H1 (cell line): ENCODE measurements around the gene SPPL2A. TPM values are rescaled to one million over a fixed set of nuclear protein-coding genes. Genes with fewer than 3 reads are reported as not detected.
A peak's percentile ranks its signal among the peaks of the same experiment; 100 is the strongest.

Experiments used
- CTCF ChIA-PET: fragments of 300-600 bp; sonication (Branson Sonifier 250); formaldehyde crosslinking; loops from one replicate; lab custom pipeline; 2021; ENCODE audit not compliant: partially characterized antibody; lab: Charles Lee
- POLR2A ChIA-PET: fragments of 300-600 bp; sonication (Branson Sonifier 250); formaldehyde crosslinking; loops from one replicate; lab custom pipeline; 2021; ENCODE audit warnings: inconsistent platforms; ENCODE audit not compliant: partially characterized antibody; lab: Charles Lee
- DNase-seq, 2 experiments: peaks; one replicate each; pipeline versions ENCODE4 v3.0.0 to v3.0.0-alpha.2; 2010 to 2022; ENCODE audit warnings: low spot score in 2 of 2, low read depth in 1 of 2, mixed read lengths in 1 of 2
- FAIRE-seq: peaks from 2 replicates; lab custom pipeline; 2011; peaks lifted over from hg19 to GRCh38; lab: Jason Lieb, UNC
- H2AFZ ChIP-seq: 2 replicates; pipeline ENCODE4 v1.8.1; 2012; ENCODE audit warnings: low read length, inconsistent platforms
- H2AK5ac ChIP-seq: 2 replicates; pipeline ENCODE4 v1.6.1; 2013; ENCODE audit warnings: low read depth, low read length
- H2BK120ac ChIP-seq: replicated peaks from 2 replicates; pipeline ENCODE3; 2013; ENCODE audit warnings: low read depth, low read length, inconsistent platforms
- H2BK12ac ChIP-seq: 2 replicates; pipeline ENCODE4 v1.6.1; 2013; ENCODE audit warnings: low read depth, low read length
- H2BK15ac ChIP-seq: 2 replicates; pipeline ENCODE4 v1.6.1; 2013; ENCODE audit warnings: low read length
- H2BK20ac ChIP-seq: 2 replicates; pipeline ENCODE4 v1.6.1; 2013; ENCODE audit warnings: low read length
- H2BK5ac ChIP-seq: 2 replicates; pipeline ENCODE4 v1.6.1; 2013; ENCODE audit warnings: low read depth, low read length
- H3K14ac ChIP-seq: 2 replicates; pipeline ENCODE4 v1.6.1; 2013; ENCODE audit warnings: inconsistent platforms; ENCODE audit not compliant: insufficient read length
- H3K18ac ChIP-seq: 2 replicates; pipeline ENCODE4 v1.6.1; 2013; ENCODE audit warnings: low read length; ENCODE audit errors: extremely low read depth
- H3K23ac ChIP-seq: 2 replicates; pipeline ENCODE4 v1.6.1; 2013; ENCODE audit warnings: inconsistent platforms; ENCODE audit not compliant: insufficient read length
- H3K23me2 ChIP-seq: 2 replicates; pipeline ENCODE4 v1.6.1; 2013; ENCODE audit warnings: low read depth, low read length
- H3K27ac ChIP-seq: 2 replicates; pipeline ENCODE4 v1.6.1; 2011; ENCODE audit warnings: low read depth, low read length, inconsistent platforms
- H3K27me3 ChIP-seq, 4 experiments: replicated peaks in 1 of 4; 1 replicate in 1 of 4; 2 replicates in 3 of 4; pipeline versions ENCODE4 v1.6.1 to v1.8.1; 2011 to 2013; ENCODE audit warnings: low read length in 3 of 4, mild to moderate bottlenecking in 3 of 4, inconsistent platforms in 2 of 4, mixed read lengths in 2 of 4, moderate library complexity in 1 of 4; ENCODE audit not compliant: control insufficient read depth in 3 of 4, insufficient read depth in 3 of 4; ENCODE audit errors: extremely low read depth in 1 of 4
- H3K36me3 ChIP-seq, 4 experiments: 2 replicates each; pipeline versions ENCODE4 v1.6.1 to v1.8.1; 2011 to 2013; ENCODE audit warnings: mild to moderate bottlenecking in 4 of 4, low read length in 3 of 4, moderate library complexity in 2 of 4, control low read depth in 1 of 4, inconsistent platforms in 1 of 4; ENCODE audit not compliant: insufficient read depth in 4 of 4, control insufficient read depth in 2 of 4
- H3K4ac ChIP-seq: replicated peaks from 2 replicates; pipeline ENCODE3; 2013; ENCODE audit warnings: low read length, low read depth, mixed read lengths, inconsistent platforms; ENCODE audit not compliant: insufficient read length
- H3K4me1 ChIP-seq, 4 experiments: replicated peaks in 1 of 4; 1 replicate in 1 of 4; 2 replicates in 3 of 4; pipeline versions ENCODE4 v1.6.1 to v1.8.1; 2011 to 2013; ENCODE audit warnings: low read length in 3 of 4, inconsistent platforms in 2 of 4, mixed read lengths in 1 of 4; ENCODE audit not compliant: insufficient read depth in 4 of 4, control insufficient read depth in 3 of 4
- H3K4me2 ChIP-seq, 2 experiments: 2 replicates each; pipeline versions ENCODE4 v1.6.1 to v1.8.1; 2011 to 2013; ENCODE audit warnings: low read depth in 2 of 2, low read length in 2 of 2, control low read depth in 1 of 2, inconsistent platforms in 1 of 2, mild to moderate bottlenecking in 1 of 2; ENCODE audit not compliant: insufficient read depth in 1 of 2
- H3K4me3 ChIP-seq, 4 experiments: fragments of 200-600, 300-600 bp in 1 of 4; sonication (generic), shearing (Covaris generic), sonication (Bioruptor Twin) in 1 of 4; 2 replicates each; pipeline versions ENCODE4 v1.5.1 to v1.8.1; 2011 to 2016; ENCODE audit warnings: low read length in 4 of 4, low read depth in 3 of 4, control low read depth in 2 of 4, inconsistent platforms in 2 of 4, mild to moderate bottlenecking in 2 of 4, mixed read lengths in 1 of 4, moderate library complexity in 1 of 4; ENCODE audit not compliant: insufficient read depth in 2 of 4; ENCODE audit errors: extremely low read depth in 1 of 4
- H3K56ac ChIP-seq: replicated peaks from 2 replicates; pipeline ENCODE3; 2013; ENCODE audit warnings: low read depth, mild to moderate bottlenecking, mixed read lengths, low read length, inconsistent platforms; ENCODE audit not compliant: insufficient read length
- H3K79me1 ChIP-seq: 2 replicates; pipeline ENCODE4 v1.6.1; 2013; ENCODE audit warnings: low read depth, low read length, control low read depth
- H3K79me2 ChIP-seq, 2 experiments: 2 replicates each; pipeline versions ENCODE4 v1.6.1 to v1.8.1; 2012 to 2013; ENCODE audit warnings: low read length in 2 of 2, mild to moderate bottlenecking in 2 of 2, inconsistent platforms in 1 of 2; ENCODE audit not compliant: insufficient read depth in 2 of 2, control insufficient read depth in 1 of 2
- H3K9ac ChIP-seq, 4 experiments: replicated peaks in 1 of 4; 1 replicate in 1 of 4; 2 replicates in 3 of 4; pipeline versions ENCODE4 v1.6.1 to v1.8.1; 2011 to 2013; ENCODE audit warnings: low read depth in 3 of 4, low read length in 3 of 4, control low read depth in 2 of 4, mild to moderate bottlenecking in 2 of 4, moderate library complexity in 2 of 4, inconsistent platforms in 1 of 4; ENCODE audit errors: extremely low read depth in 1 of 4
- H3K9me3 ChIP-seq, 2 experiments: 2 replicates each; pipeline versions ENCODE4 v1.6.1 to v1.8.1; 2012 to 2013; ENCODE audit warnings: mild to moderate bottlenecking in 2 of 2, moderate library complexity in 2 of 2, control low read depth in 1 of 2, inconsistent platforms in 1 of 2, low read depth in 1 of 2, low read length in 1 of 2, mixed read lengths in 1 of 2; ENCODE audit not compliant: insufficient read depth in 2 of 2
- H4K20me1 ChIP-seq, 2 experiments: replicated peaks in 1 of 2; 2 replicates each; pipeline versions ENCODE3 to v1.8.1; 2011 to 2013; ENCODE audit warnings: inconsistent platforms in 2 of 2, low read length in 2 of 2, mild to moderate bottlenecking in 1 of 2; ENCODE audit not compliant: insufficient read depth in 2 of 2, control insufficient read depth in 1 of 2
- H4K5ac ChIP-seq: 2 replicates; pipeline ENCODE4 v1.6.1; 2013; ENCODE audit warnings: low read length, low read depth, mixed read lengths, inconsistent platforms; ENCODE audit not compliant: insufficient read length
- H4K8ac ChIP-seq: 2 replicates; pipeline ENCODE4 v1.8.0; 2013; ENCODE audit warnings: mild to moderate bottlenecking, moderate library complexity, low read length, inconsistent platforms; ENCODE audit not compliant: insufficient read depth; ENCODE audit errors: extremely low read depth
- H4K91ac ChIP-seq: replicated peaks from 2 replicates; pipeline ENCODE3; 2013; ENCODE audit warnings: low read length, mixed read lengths, inconsistent platforms; ENCODE audit not compliant: insufficient read length
- EGR1 ChIP-seq: IDR thresholded peaks from 2 replicates; pipeline ENCODE4 v1.6.1; 2011; ENCODE audit warnings: low read depth, low read length, borderline replicate concordance
- FOSL1 ChIP-seq: IDR thresholded peaks from 2 replicates; pipeline ENCODE4 v1.6.1; 2011; ENCODE audit warnings: mild to moderate bottlenecking, low read depth, low read length, moderate library complexity; ENCODE audit not compliant: insufficient read depth
- HDAC2 ChIP-seq, 2 experiments: fragments of 300-600 bp in 1 of 2; sonication (generic) in 1 of 2; IDR thresholded peaks; 2 replicates each; pipeline ENCODE4 v1.6.1; 2011 to 2012; ENCODE audit warnings: low read depth in 2 of 2, low read length in 2 of 2, mild to moderate bottlenecking in 2 of 2, moderate library complexity in 2 of 2, borderline replicate concordance in 1 of 2, inconsistent platforms in 1 of 2
- JUN ChIP-seq: IDR thresholded peaks from 2 replicates; pipeline ENCODE4 v1.6.1; 2011; ENCODE audit warnings: low read depth, mild to moderate bottlenecking, improper control_type of control experiment, low read length
- MAFK ChIP-seq: IDR thresholded peaks from 2 replicates; pipeline ENCODE4 v1.6.1; 2012; ENCODE audit warnings: low read depth, mild to moderate bottlenecking, improper control_type of control experiment, low read length
- RAD21 ChIP-seq, 2 experiments: IDR thresholded peaks in 1 of 2; conservative IDR thresholded peaks in 1 of 2; 2 replicates each; pipeline ENCODE4 v1.6.1; 2011; ENCODE audit warnings: low read depth in 2 of 2, low read length in 2 of 2, improper control_type of control experiment in 1 of 2, inconsistent platforms in 1 of 2, mild to moderate bottlenecking in 1 of 2, moderate library complexity in 1 of 2
- SP2 ChIP-seq: IDR thresholded peaks from 2 replicates; pipeline ENCODE4 v1.6.1; 2012; ENCODE audit warnings: mild to moderate bottlenecking, low read length, inconsistent platforms
- WGBS, 2 experiments: shearing (Covaris generic) in 1 of 2; methylation state at CpG; one replicate each; pipeline versions ENCODE4 v1.1.6 to v1.1.7; 2013 to 2015; ENCODE audit warnings: low lambda C conversion rate in 2 of 2, mixed read lengths in 2 of 2, inconsistent platforms in 1 of 2, low coverage in 1 of 2, missing lambda C conversion rate in 1 of 2; ENCODE audit not compliant: insufficient replicate concordance in 2 of 2, insufficient coverage in 1 of 2, insufficient read length in 1 of 2; ENCODE audit errors: extremely low coverage in 1 of 2, missing lambda C conversion rate in 1 of 2; 5-methylcytosine and 5-hydroxymethylcytosine counted together
- polyA plus RNA-seq, 7 experiments: library from polyadenylated mRNA; depleted of rRNA in 3 of 7; stranded (reverse) in 5 of 7; unstranded in 2 of 7; fragments of >200 nt in 5 of 7; fragments of 200-250 nt in 2 of 7; gene quantifications; 1 replicate in 5 of 7; 2 replicates in 1 of 7; 4 replicates in 1 of 7; pipeline versions ENCODE4 v1.2.1 to v1.2.3, GENCODE V29; 2011 to 2013; ENCODE audit warnings: missing spikeins in 2 of 7, mixed read lengths in 2 of 7
- total RNA-seq: library from RNA; stranded (reverse); fragmentation: NEBNext Ultra II Directional; extraction: Animal tissue kit (Norgen Biotek cat#: 25700); gene quantifications from 2 replicates; pipeline ENCODE4 v1.2.1, GENCODE V29; 2021
- TF ChIP-seq, protein P1 (sequence below): IDR thresholded peaks from 2 replicates; pipeline ENCODE4 v1.6.1; 2012; ENCODE audit warnings: low read length, inconsistent platforms
- TF ChIP-seq, protein P2 (sequence below): IDR thresholded peaks from 2 replicates; pipeline ENCODE4 v1.6.1; 2012; ENCODE audit warnings: inconsistent platforms

SPPL2A gene
- total and polyA plus RNA-seq, 2 of the 8 experiments (the other 6 are each of a cell fraction or from before 2014, with no cell fraction given), result 15.6 to 52.9 TPM

DNA sequence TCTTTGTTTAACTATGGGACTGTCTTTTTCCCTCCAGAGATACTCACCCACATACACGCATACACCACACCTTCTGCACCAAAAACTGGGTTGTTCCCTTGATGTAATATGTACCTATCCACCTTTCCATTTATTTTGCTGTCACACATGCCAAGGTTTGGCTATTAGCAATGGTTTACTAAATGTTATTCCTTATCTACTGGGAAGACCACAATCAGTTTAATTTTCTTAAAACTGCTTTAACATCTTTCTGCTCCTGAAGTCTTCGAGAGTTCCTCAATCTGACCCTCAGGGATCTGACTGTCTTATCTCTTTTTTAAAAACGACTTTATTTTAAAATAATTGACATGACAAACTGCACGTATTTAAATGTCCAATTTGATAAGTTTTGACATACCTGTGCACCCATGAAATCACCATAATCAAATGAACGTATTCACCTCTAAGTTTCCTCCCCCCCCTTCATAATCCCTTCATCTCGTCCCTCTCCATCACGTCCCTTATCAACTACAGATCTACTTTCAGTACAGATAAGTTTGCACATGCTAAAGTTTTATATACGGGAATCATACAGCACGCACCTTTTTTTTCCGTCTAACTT, 78.1 kb downstream of the SPPL2A start:
- ChIA-PET POLR2A (interaction anchor here (1.3 to 2.3 kb wide), 3 partner anchors 11 to 332 kb away, joined by 5 to 7 read pairs (median 5); partner anchors contain the start of gene GABPB1), CTCF (interaction anchor here (1.2 kb wide), 1 partner anchor 28 kb away, joined by 4 read pairs; no protein-coding TSS in a partner anchor)
- no peak overlapping the region for H3K23ac ChIP-seq
- TF ChIP-seq SP2, result no peak
- TF ChIP-seq MAFK, result no peak
- no peak for TF ChIP-seq JUN
- no peak for TF ChIP-seq EGR1
- no peak for TF ChIP-seq HDAC2 (IDR thresholded peaks at IDR 0.05; ENCODE audit: borderline replicate concordance in 1 of 2, low read depth in 2 of 2, low read length in 2 of 2)
- TF ChIP-seq, protein P1, sequence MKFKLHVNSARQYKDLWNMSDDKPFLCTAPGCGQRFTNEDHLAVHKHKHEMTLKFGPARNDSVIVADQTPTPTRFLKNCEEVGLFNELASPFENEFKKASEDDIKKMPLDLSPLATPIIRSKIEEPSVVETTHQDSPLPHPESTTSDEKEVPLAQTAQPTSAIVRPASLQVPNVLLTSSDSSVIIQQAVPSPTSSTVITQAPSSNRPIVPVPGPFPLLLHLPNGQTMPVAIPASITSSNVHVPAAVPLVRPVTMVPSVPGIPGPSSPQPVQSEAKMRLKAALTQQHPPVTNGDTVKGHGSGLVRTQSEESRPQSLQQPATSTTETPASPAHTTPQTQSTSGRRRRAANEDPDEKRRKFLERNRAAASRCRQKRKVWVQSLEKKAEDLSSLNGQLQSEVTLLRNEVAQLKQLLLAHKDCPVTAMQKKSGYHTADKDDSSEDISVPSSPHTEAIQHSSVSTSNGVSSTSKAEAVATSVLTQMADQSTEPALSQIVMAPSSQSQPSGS, result no peak
- no peak for TF ChIP-seq FOSL1
- no peak for TF ChIP-seq RAD21 (IDR thresholded peaks at IDR 0.05 in 1 of 2, conservative IDR thresholded peaks at IDR 0.05 in 1 of 2; ENCODE audit: low read depth in 2 of 2, low read length in 2 of 2)
- TF ChIP-seq, protein P2, sequence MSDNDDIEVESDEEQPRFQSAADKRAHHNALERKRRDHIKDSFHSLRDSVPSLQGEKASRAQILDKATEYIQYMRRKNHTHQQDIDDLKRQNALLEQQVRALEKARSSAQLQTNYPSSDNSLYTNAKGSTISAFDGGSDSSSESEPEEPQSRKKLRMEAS, result no peak

More for the DNA sequence above, 78.1 kb downstream of the SPPL2A start:
- Histone ChIP-seq H3K79me1 (no peaks in the 10 kb centered on the region; the same call in 1 of the 2 replicates), H3K27ac (no peak overlapping the region), H2AFZ (peak overlapping the region; percentile 88), H2BK120ac (no peak overlapping the region), H2BK12ac (no peak overlapping the region), H3K23me2 (peaks cover 10% of the 10 kb centered on the region), H4K5ac (no peak overlapping the region), H3K79me2 (peaks cover 0 to 36% of the 10 kb centered on the region in 2 experiments; a peak in 2 of 4 replicates), H3K4ac (peak overlapping the region; percentile 93), H4K91ac (peak overlapping the region; percentile 79), H2AK5ac (no peak overlapping the region), H3K36me3 (no peaks in the 10 kb centered on the region; a peak in 1 of 8 replicates), H2BK20ac (no peak overlapping the region), H3K14ac (no peak overlapping the region), H2BK5ac (no peak overlapping the region), H3K4me1 (peaks cover 0 to 4% (median 2%) of the 10 kb centered on the region in 4 experiments; a peak in 2 of 7 replicates), H4K20me1 (no peaks in the 10 kb centered on the region), H2BK15ac (no peak overlapping the region), H3K9me3 (no peaks in the 10 kb centered on the region), H3K18ac (no peak overlapping the region), H3K9ac (peak overlapping the region in 3 of 4 experiments; percentile 85 to 91 (median 87); a peak in 6 of 7 replicates), H3K4me3 (peak overlapping the region; percentile 84 to 95 (median 88); a peak in 7 of 8 replicates), H3K4me2 (peak overlapping the region; percentile 81 to 86), H4K8ac (no peak overlapping the region), H3K56ac (no peak overlapping the region), H3K27me3 (no peaks in the 10 kb centered on the region)
- DNase-seq (no peak), FAIRE-seq (no peak)
- WGBS, 2 experiments, result 78 to 100% methylated on average over 2 to 10 of the region's 10 CpGs
